Endometrial microvascular endothelial cells (primary cell): ENCODE results near the gene REV3L. TPM values are rescaled to one million over a fixed set of nuclear protein-coding genes. Genes with fewer than 3 reads are reported as not detected.
"Not testable (repeated sequence)": the region's sequence is repeated elsewhere in the genome, so short reads cannot be mapped to it uniquely, and the experiment has no call there.

ENCODE experiments used
- in situ Hi-C: cut with HindIII; loops from 2 replicates; pipeline ENCODE4 v1.10.0; 2017; ENCODE audit warnings: low sequenced_read_pairs, low pct_unique_long_range_greater_than_20kb; ENCODE audit errors: inconsistent ontology term
- total RNA-seq: library from RNA; depleted of rRNA; stranded (reverse); fragments of >200 nt; gene quantifications from one replicate; pipeline ENCODE4 v1.2.3, GENCODE V29; 2015; ENCODE audit errors: inconsistent ontology term

REV3L gene
- 35.0 TPM for total RNA-seq

- in situ Hi-C loops: no loop called here
Observed at GRCh38 chr6:111482959-111483735, at the start of gene REV3L. Gene REV3L, minus strand, starts transcription at chr6:111483218. Its CDS starts 330 bp downstream, at chr6:111482888.

- in situ Hi-C loops: no loop called here
Observed at GRCh38 chr6:111531185-111531584, 48.2 kb upstream of the REV3L start.

- in situ Hi-C loops: no loop called here
Observed at GRCh38 chr6:111530667-111531066, 47.6 kb upstream of the REV3L start.

GRCh38 chr6:111530218-111530617 lies 47.2 kb upstream of the REV3L start:
- in situ Hi-C loops: no loop called here

- in situ Hi-C loops: no loop called here
Observed at GRCh38 chr6:111527367-111527766, 44.3 kb upstream of the REV3L start.

- in situ Hi-C loops: no loop called here
Observed at GRCh38 chr6:111524735-111525134, 41.7 kb upstream of the REV3L start.

- in situ Hi-C loops: no loop called here
Observed at GRCh38 chr6:111524252-111524651, 41.2 kb upstream of the REV3L start.

GRCh38 chr6:111523484-111524167 lies 40.6 kb upstream of the REV3L start:
- in situ Hi-C loops: no loop called here

GRCh38 chr6:111522393-111523020 lies 39.5 kb upstream of the REV3L start:
- in situ Hi-C loops: no loop called here

GRCh38 chr6:111521497-111522270 lies 38.7 kb upstream of the REV3L start:
- in situ Hi-C loops: no loop called here

- in situ Hi-C loops: no loop called here
Observed at GRCh38 chr6:111520524-111520923, 37.5 kb upstream of the REV3L start.

- in situ Hi-C loops: no loop called here
Observed at GRCh38 chr6:111517965-111518364, 34.9 kb upstream of the REV3L start.

GRCh38 chr6:111515259-111515658 lies 32.2 kb upstream of the REV3L start:
- in situ Hi-C loops: no loop called here

- in situ Hi-C loops: not testable (repeated sequence)
Observed at GRCh38 chr6:111514531-111514930, 31.5 kb upstream of the REV3L start.

GRCh38 chr6:111507219-111507618 lies 24.2 kb upstream of the REV3L start:
- in situ Hi-C loops: not testable (repeated sequence)

GRCh38 chr6:111505498-111505897 lies 22.5 kb upstream of the REV3L start:
- in situ Hi-C loops: not testable (repeated sequence)

- in situ Hi-C loops: no loop called here
Observed at GRCh38 chr6:111503660-111504059, 20.6 kb upstream of the REV3L start.

GRCh38 chr6:111503194-111503593 lies 20.2 kb upstream of the REV3L start:
- in situ Hi-C loops: no loop called here

- in situ Hi-C loops: no loop called here
Observed at GRCh38 chr6:111502154-111502553, 19.1 kb upstream of the REV3L start.
